Osteocyte (in vitro differentiated cells): ENCODE results near the gene PGP. TPM values are rescaled to one million over a fixed set of nuclear protein-coding genes. Genes with fewer than 3 reads are reported as not detected.

Experiments used
- DNase-seq: peaks from one replicate; pipeline ENCODE4 v3.0.0; 2021; ENCODE audit warnings: mixed read lengths; ENCODE audit not compliant: unreplicated experiment; ENCODE audit errors: extremely low spot score
- H3K27ac Mint-ChIP-seq: one replicate; pipeline ENCODE4 v1.8.0; 2021; ENCODE audit warnings: mild to moderate bottlenecking, mixed read lengths; ENCODE audit not compliant: unreplicated experiment
- H3K27me3 Mint-ChIP-seq: one replicate; pipeline ENCODE4 v1.8.0; 2021; ENCODE audit warnings: mixed read lengths; ENCODE audit not compliant: unreplicated experiment
- H3K36me3 Mint-ChIP-seq: one replicate; pipeline ENCODE4 v1.8.0; 2021; ENCODE audit warnings: mixed read lengths; ENCODE audit not compliant: unreplicated experiment
- H3K4me1 Mint-ChIP-seq: one replicate; pipeline ENCODE4 v1.8.0; 2021; ENCODE audit warnings: mixed read lengths; ENCODE audit not compliant: unreplicated experiment
- H3K4me3 Mint-ChIP-seq: one replicate; pipeline ENCODE4 v1.8.0; 2021; ENCODE audit warnings: mild to moderate bottlenecking, moderate library complexity, mixed read lengths; ENCODE audit not compliant: unreplicated experiment
- H3K9me3 Mint-ChIP-seq: one replicate; pipeline ENCODE4 v1.8.0; 2021; ENCODE audit warnings: mixed read lengths; ENCODE audit not compliant: unreplicated experiment
- CTCF ChIP-seq: fragments of 200-600 bp; sonication (generic); IDR thresholded peaks from 2 replicates; pipeline ENCODE4 v1.5.0; 2021; ENCODE audit warnings: antibody characterized with exemption, mild to moderate bottlenecking, moderate library complexity
- total RNA-seq: library from RNA; stranded (reverse); gene quantifications from 2 replicates; pipeline ENCODE4 v1.2.1, GENCODE V29; 2021

Gene PGP
- total RNA-seq, 1 donor from 2014 or later, result 15.0 TPM

- no peak for TF ChIP-seq CTCF
- H3K27ac Mint-ChIP-seq, result no peak overlapping the region
- H3K4me1 Mint-ChIP-seq, result no peaks in the 10 kb centered on the region
- no peak overlapping the region for H3K4me3 Mint-ChIP-seq
- peaks cover 6% of the 10 kb centered on the region for H3K27me3 Mint-ChIP-seq
- DNase-seq, result no peak
- no peaks in the 10 kb centered on the region for H3K36me3 Mint-ChIP-seq
- H3K9me3 Mint-ChIP-seq, result no peaks in the 10 kb centered on the region
These were observed 23.8 kb downstream of the PGP start for GRCh38 chr16:2190659-2191445.

GRCh38 chr16:2190002-2190658 lies 24.5 kb downstream of the PGP start:
- Mint-ChIP-seq H3K4me3 (no peak overlapping the region), H3K27me3 (peaks cover 6% of the 10 kb centered on the region), H3K9me3 (no peaks in the 10 kb centered on the region), H3K27ac (no peak overlapping the region), H3K36me3 (no peaks in the 10 kb centered on the region), H3K4me1 (no peaks in the 10 kb centered on the region)
- TF ChIP-seq CTCF, result no peak
- no peak for DNase-seq

DNA sequence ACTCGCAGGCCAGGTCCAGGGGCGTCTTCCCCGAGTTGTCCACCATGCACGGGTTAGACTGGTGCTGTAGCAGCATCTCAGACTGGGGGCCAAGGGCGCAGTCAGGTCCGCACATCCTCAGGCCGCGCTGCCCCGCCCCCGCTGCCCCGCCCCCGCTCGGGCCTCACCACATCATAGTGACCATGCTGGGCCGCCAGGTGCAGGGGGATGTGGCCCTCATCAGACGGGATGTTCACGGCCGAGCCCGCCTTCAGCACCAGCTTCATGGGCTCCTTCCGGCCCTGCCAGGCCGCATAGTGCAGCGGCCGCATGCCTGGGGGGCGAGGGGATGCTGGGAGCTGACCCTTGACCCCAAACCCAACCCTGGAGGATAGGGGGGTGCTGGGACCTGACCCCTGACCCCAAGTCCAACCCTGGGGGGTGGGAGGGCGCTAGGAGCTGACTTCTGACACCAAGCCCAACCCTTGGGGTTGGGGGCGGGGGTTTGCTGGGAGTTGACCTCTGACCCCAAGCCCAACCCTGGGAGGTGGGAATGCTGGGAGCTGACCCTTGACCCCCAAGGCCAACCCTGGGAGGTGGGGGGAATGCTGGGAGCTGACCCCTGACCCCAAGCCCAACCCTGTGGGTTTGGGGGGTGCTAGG lies 25.3 kb downstream of the PGP start:
- DNase-seq, result no peak
- no peak for TF ChIP-seq CTCF
- Mint-ChIP-seq H3K4me3 (no peak overlapping the region), H3K27me3 (no peaks in the 10 kb centered on the region), H3K4me1 (no peaks in the 10 kb centered on the region), H3K9me3 (no peaks in the 10 kb centered on the region), H3K27ac (no peak overlapping the region), H3K36me3 (no peaks in the 10 kb centered on the region)

- no peaks in the 10 kb centered on the region for H3K27me3 Mint-ChIP-seq
- no peak for DNase-seq
- H3K4me3 Mint-ChIP-seq, result no peak overlapping the region
- no peak for TF ChIP-seq CTCF
- H3K9me3 Mint-ChIP-seq, result no peaks in the 10 kb centered on the region
- no peaks in the 10 kb centered on the region for H3K36me3 Mint-ChIP-seq
- no peaks in the 10 kb centered on the region for H3K4me1 Mint-ChIP-seq
- no peak overlapping the region for H3K27ac Mint-ChIP-seq
These were observed 26.2 kb downstream of the PGP start for GRCh38 chr16:2188395-2188794.

GRCh38 chr16:2187212-2187611 lies 27.4 kb downstream of the PGP start:
- Mint-ChIP-seq H3K27ac (no peak overlapping the region), H3K27me3 (no peaks in the 10 kb centered on the region), H3K4me3 (no peak overlapping the region), H3K9me3 (no peaks in the 10 kb centered on the region), H3K4me1 (no peaks in the 10 kb centered on the region), H3K36me3 (no peaks in the 10 kb centered on the region)
- no peak for TF ChIP-seq CTCF
- DNase-seq, result no peak
